ENCODE results near the gene ARHGAP25. TPM values are rescaled to one million over a fixed set of nuclear protein-coding genes. Genes with fewer than 3 reads are reported as not detected.

Gene ARHGAP25
- total and polyA plus RNA-seq, 7 donors = 1.1 to 4.8 (median 1.9) TPM

GRCh38 chr2:68809324-68810240 is 75.0 kb downstream of the ARHGAP25 start:
- no peak overlapping the region for H3K27ac ChIP-seq
- TF ChIP-seq CTCF (IDR thresholded peaks at IDR 0.05) = no peak
- ATAC-seq = no peak
- H3K36me3 ChIP-seq (ENCODE audit: insufficient read depth in 1 of 2, low read depth in 1 of 2) = no peaks in the 10 kb centered on the region
- no peaks in the 10 kb centered on the region for H3K4me1 ChIP-seq
- DNase-seq = no peak
- intact Hi-C loops (cut with DNase I) = no loop called here
- no peak overlapping the region for H3K4me3 ChIP-seq
- 53 to 68% (median 58%) methylated on average over 2 of the region's 2 CpGs for WGBS, 3 donors
- H3K9me3 ChIP-seq = no peaks in the 10 kb centered on the region
- no peaks in the 10 kb centered on the region for H3K27me3 ChIP-seq (ENCODE audit: insufficient read depth in 3 of 3, low read length in 2 of 3)

DNA sequence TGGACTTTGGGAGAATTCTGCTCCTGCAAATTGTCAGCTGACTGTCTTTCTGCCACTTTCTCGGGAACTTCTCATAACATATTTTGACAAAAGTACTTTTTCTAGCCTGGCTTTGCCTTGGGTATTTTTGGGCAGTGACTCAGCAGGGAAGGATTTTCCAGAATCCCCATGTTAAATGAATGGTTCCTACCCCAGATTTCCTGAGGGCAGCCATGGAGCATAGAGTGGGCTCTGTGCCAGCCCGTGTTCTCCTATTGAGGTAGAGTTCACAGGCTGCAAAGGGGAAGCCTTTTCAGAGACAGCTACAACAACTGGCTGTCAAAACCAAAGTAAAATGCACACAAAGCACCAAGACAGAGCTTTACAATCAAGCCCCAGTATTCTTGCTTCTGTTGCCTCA is 76.8 kb downstream of the ARHGAP25 start:
- no peaks in the 10 kb centered on the region for H3K9me3 ChIP-seq
- no peak overlapping the region for H3K4me3 ChIP-seq
- WGBS, 3 donors = 15 to 41% (median 20%) methylated on average over 2 of the region's 2 CpGs
- intact Hi-C loops (cut with DNase I) = no loop called here
- peak in 1 of 2 donors; percentile 46 for DNase-seq
- no peak for TF ChIP-seq CTCF (IDR thresholded peaks at IDR 0.05)
- H3K27me3 ChIP-seq (ENCODE audit: insufficient read depth in 3 of 3, low read length in 2 of 3) = no peaks in the 10 kb centered on the region
- H3K36me3 ChIP-seq (ENCODE audit: insufficient read depth in 1 of 2, low read depth in 1 of 2) = peaks cover 0 to 8% of the 10 kb centered on the region in 2 donors
- no peak overlapping the region for H3K27ac ChIP-seq
- no peaks in the 10 kb centered on the region for H3K4me1 ChIP-seq
- ATAC-seq = no peak

DNA sequence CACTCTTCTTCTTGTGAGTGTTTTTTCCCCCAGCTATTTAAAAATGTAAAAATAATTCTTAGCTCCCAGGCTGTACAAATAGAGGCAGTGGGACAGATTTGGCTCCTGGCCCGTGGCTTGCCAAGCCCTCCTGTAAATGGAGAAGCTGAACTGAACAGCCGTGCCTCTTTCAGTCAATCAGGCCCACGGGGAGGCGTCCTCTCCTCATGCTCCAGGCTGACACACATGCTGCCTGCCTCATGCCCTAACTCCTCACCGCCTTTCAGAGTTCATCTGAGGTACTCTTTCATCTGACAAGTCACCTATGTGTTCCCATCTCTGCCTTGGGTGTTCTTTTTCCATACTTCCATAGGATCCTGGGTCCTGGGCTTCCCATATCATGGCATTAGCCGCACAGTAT is 77.6 kb downstream of the ARHGAP25 start:
- WGBS, 3 donors = 42 to 53% (median 49%) methylated on average over 6 of the region's 6 CpGs
- H3K4me3 ChIP-seq = no peak overlapping the region
- no peak for DNase-seq
- H3K4me1 ChIP-seq = no peaks in the 10 kb centered on the region
- intact Hi-C loops (cut with DNase I) = no loop called here
- no peak for TF ChIP-seq CTCF (IDR thresholded peaks at IDR 0.05)
- peaks cover 0 to 11% of the 10 kb centered on the region in 2 donors for H3K36me3 ChIP-seq (ENCODE audit: insufficient read depth in 1 of 2, low read depth in 1 of 2)
- H3K9me3 ChIP-seq = no peaks in the 10 kb centered on the region
- no peak for ATAC-seq
- no peak overlapping the region for H3K27ac ChIP-seq
- H3K27me3 ChIP-seq (ENCODE audit: insufficient read depth in 3 of 3, low read length in 2 of 3) = no peaks in the 10 kb centered on the region

DNA sequence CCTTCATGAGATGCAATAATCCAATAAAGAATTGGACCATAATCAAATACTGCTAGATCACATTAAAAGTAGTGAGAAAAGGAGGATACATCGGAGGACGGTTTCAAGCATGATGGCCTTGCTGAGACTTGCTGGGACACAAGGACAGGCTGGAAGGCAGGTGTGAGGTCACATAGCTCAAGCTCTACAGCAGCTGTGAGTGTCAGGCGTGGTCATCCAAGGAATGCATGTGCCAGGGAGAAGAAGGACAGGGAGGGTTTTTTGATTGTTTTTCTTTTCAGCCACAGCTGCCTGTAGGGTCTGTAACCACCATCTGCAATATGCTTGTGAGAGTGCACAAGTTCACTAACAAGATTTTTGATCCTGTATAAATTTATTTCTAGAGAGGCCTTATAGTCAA is 79.0 kb downstream of the ARHGAP25 start:
- H3K9me3 ChIP-seq = no peaks in the 10 kb centered on the region
- H3K27ac ChIP-seq = no peak overlapping the region
- TF ChIP-seq CTCF (IDR thresholded peaks at IDR 0.05) = no peak
- no peaks in the 10 kb centered on the region for H3K4me1 ChIP-seq
- intact Hi-C loops (cut with DNase I) = no loop called here
- WGBS, 3 donors = 44 to 68% (median 58%) methylated on average over 3 of the region's 3 CpGs
- H3K27me3 ChIP-seq (ENCODE audit: insufficient read depth in 3 of 3, low read length in 2 of 3) = no peaks in the 10 kb centered on the region
- no peak for DNase-seq
- peaks cover 0 to 14% of the 10 kb centered on the region in 2 donors for H3K36me3 ChIP-seq (ENCODE audit: insufficient read depth in 1 of 2, low read depth in 1 of 2)
- no peak for ATAC-seq
- no peak overlapping the region for H3K4me3 ChIP-seq
